GM21526 (cell line): ENCODE measurements around the gene TMEM145.

Source experiments
- ATAC-seq: cut with Tn5 transposase; IDR thresholded peaks from one replicate; pipeline ENCODE4 v1.9.1; 2021; ENCODE audit warnings: moderate library complexity; ENCODE audit not compliant: unreplicated experiment, low FRiP score

The TMEM145 gene

GRCh38 chr19:42288387-42288786 lies 24.7 kb upstream of the TMEM145 start:
- no peak for ATAC-seq

- no peak for ATAC-seq
Observed at GRCh38 chr19:42288881-42289555, 24.1 kb upstream of the TMEM145 start.

GRCh38 chr19:42289556-42290041 lies 23.5 kb upstream of the TMEM145 start:
- ATAC-seq: no peak

- ATAC-seq: no peak
Observed at GRCh38 chr19:42290136-42290522, 23.0 kb upstream of the TMEM145 start.

GRCh38 chr19:42290523-42291434 lies 22.3 kb upstream of the TMEM145 start:
- ATAC-seq: no peak

- ATAC-seq: no peak
Observed at GRCh38 chr19:42291435-42291810, 21.7 kb upstream of the TMEM145 start.

- ATAC-seq: no peak
Observed at GRCh38 chr19:42292042-42292960, 20.8 kb upstream of the TMEM145 start.

GRCh38 chr19:42292963-42293362 lies 20.1 kb upstream of the TMEM145 start:
- ATAC-seq: no peak

- ATAC-seq: no peak
Observed at GRCh38 chr19:42293540-42293939, 19.6 kb upstream of the TMEM145 start.

GRCh38 chr19:42293948-42294347 lies 19.2 kb upstream of the TMEM145 start:
- ATAC-seq: no peak

- ATAC-seq: no peak
Observed at GRCh38 chr19:42294471-42295137, 18.5 kb upstream of the TMEM145 start.

- ATAC-seq: no peak
Observed at GRCh38 chr19:42295342-42295741, 17.8 kb upstream of the TMEM145 start.

GRCh38 chr19:42295831-42296525 lies 17.1 kb upstream of the TMEM145 start:
- ATAC-seq: no peak

- ATAC-seq: no peak
Observed at GRCh38 chr19:42297039-42297438, 16.1 kb upstream of the TMEM145 start.

- ATAC-seq: no peak
Observed at GRCh38 chr19:42301646-42302203, 11.4 kb upstream of the TMEM145 start, which contains the start of gene PRR19. Gene PRR19 (plus strand): TSS chr19:42302132. CDS start chr19:42309585, 7,453 bp downstream.

GRCh38 chr19:42303101-42303464 lies 10.0 kb upstream of the TMEM145 start:
- no peak for ATAC-seq

- no peak for ATAC-seq
Observed at GRCh38 chr19:42303876-42304275, 9.2 kb upstream of the TMEM145 start.

- no peak for ATAC-seq
Observed at GRCh38 chr19:42306646-42307045, 6.5 kb upstream of the TMEM145 start.

- ATAC-seq: no peak
Observed at GRCh38 chr19:42309686-42310085, 3.4 kb upstream of the TMEM145 start.
